Prostate gland (tissue), 2 donors: ENCODE results near the gene MSANTD2. TPM values are rescaled to one million over a fixed set of nuclear protein-coding genes. Genes with fewer than 3 reads are reported as not detected.
A peak's percentile ranks its signal among the peaks of the same experiment; 100 is the strongest.

Source experiments
- DNase-seq: peaks from one replicate; pipeline ENCODE4 v3.0.0-alpha.2; 2019; ENCODE audit warnings: low spot score
- H3K27ac ChIP-seq, 2 donors: fragments of 200-600 bp; sonication (generic); 2 replicates each; pipeline ENCODE4 v1.5.1; 2017 to 2019
- H3K27me3 ChIP-seq: fragments of 200-600 bp; sonication (generic); replicated peaks from 2 replicates; pipeline ENCODE4 v1.5.1; 2019; ENCODE audit not compliant: insufficient read depth
- H3K36me3 ChIP-seq, 2 donors: fragments of 200-600 bp; sonication (generic); 1 replicate in 1 of 2; 2 replicates in 1 of 2; pipeline versions ENCODE4 v1.5.1 to v1.8.1; 2017 to 2019
- H3K4me1 ChIP-seq: fragments of 200-600 bp; sonication (generic); replicated peaks from 2 replicates; pipeline ENCODE4 v1.5.1; 2019
- H3K4me3 ChIP-seq, 2 donors: fragments of 200-600 bp; sonication (generic); 2 replicates each; pipeline ENCODE4 v1.5.1; 2017 to 2019
- H3K9me3 ChIP-seq: fragments of 200-600 bp; sonication (generic); 2 replicates; pipeline ENCODE4 v1.5.1; 2017
- POLR2A ChIP-seq: fragments of 450-650 bp; IDR thresholded peaks from one replicate; pipeline ENCODE4 v1.6.1; 2016; ENCODE audit warnings: antibody characterized with exemption, mild to moderate bottlenecking
- POLR2AphosphoS5 ChIP-seq: sonication (generic); formaldehyde crosslinking; IDR thresholded peaks from one replicate; pipeline ENCODE4 v1.6.1; 2017; ENCODE audit warnings: antibody characterized with exemption
- WGBS: methylation state at CpG from one replicate; pipeline ENCODE4 v1.1.5; 2018; 5-methylcytosine and 5-hydroxymethylcytosine counted together
- intact Hi-C: fragments of 100-400 bp; cut with DNase I; formaldehyde crosslinking; loops from one replicate; pipeline ENCODE4 v1.14.2; 2022
- total RNA-seq, 2 donors: library from RNA; depleted of rRNA; stranded (reverse); fragments of >200 nt; gene quantifications; one replicate each; pipeline ENCODE4 v1.1.0, GENCODE V29; 2016
- TF ChIP-seq, protein P1 (sequence below), 4 experiments: fragments of 200-600 bp in 2 of 4; fragments of 450-650 bp in 2 of 4; sonication (generic) in 2 of 4; IDR thresholded peaks; 1 replicate in 3 of 4; 2 replicates in 1 of 4; pipeline ENCODE4 v1.5.1; 2016 to 2019; ENCODE audit warnings: antibody characterized with exemption in 4 of 4, mild to moderate bottlenecking in 2 of 4, moderate library complexity in 2 of 4

The MSANTD2 gene
- total RNA-seq, 2 donors from 2014 or later: 12.3 to 22.9 TPM

DNA sequence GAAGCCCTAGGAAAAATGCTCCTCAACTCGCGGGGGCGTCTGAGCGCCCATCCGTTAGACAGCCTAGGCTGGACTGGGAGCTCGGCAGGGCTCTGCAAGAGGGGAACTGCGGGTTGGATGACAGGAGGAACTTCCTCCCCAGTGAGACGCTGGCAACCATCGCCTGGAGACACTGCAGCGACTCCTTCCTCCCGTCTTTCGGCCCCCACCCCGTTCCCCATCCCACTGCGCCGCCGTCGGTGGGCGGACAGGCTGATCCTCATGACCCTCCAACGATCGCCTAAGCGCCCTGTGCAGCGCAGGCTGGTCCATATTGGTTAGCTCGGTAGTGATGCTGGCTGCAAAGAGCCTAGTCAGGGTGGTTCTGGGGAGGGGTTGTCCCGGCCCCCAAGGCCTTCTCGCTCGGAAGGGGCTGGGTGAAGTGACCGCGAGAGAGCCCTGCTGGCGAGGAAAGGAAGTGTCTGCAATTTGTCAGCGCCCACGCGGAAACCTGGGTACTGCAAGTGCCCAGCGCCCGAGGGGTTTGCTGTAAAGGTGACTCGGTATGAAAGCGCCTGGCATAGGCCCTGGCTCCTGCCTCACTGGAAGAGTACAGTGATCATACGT is 59.8 kb downstream of the MSANTD2 start:
- Histone ChIP-seq H3K36me3 (no peaks in the 10 kb centered on the region), H3K27ac (no peak overlapping the region), H3K4me1 (no peaks in the 10 kb centered on the region), H3K9me3 (no peaks in the 10 kb centered on the region), H3K27me3 (no peaks in the 10 kb centered on the region), H3K4me3 (peak overlapping the region; percentile 36 to 40)
- intact Hi-C loops: no loop called here
- WGBS: 2% methylated on average over 37 of the region's 37 CpGs
- DNase-seq: no peak
- TF ChIP-seq POLR2A: no peak
- no peak for TF ChIP-seq POLR2AphosphoS5
- TF ChIP-seq, protein P1, sequence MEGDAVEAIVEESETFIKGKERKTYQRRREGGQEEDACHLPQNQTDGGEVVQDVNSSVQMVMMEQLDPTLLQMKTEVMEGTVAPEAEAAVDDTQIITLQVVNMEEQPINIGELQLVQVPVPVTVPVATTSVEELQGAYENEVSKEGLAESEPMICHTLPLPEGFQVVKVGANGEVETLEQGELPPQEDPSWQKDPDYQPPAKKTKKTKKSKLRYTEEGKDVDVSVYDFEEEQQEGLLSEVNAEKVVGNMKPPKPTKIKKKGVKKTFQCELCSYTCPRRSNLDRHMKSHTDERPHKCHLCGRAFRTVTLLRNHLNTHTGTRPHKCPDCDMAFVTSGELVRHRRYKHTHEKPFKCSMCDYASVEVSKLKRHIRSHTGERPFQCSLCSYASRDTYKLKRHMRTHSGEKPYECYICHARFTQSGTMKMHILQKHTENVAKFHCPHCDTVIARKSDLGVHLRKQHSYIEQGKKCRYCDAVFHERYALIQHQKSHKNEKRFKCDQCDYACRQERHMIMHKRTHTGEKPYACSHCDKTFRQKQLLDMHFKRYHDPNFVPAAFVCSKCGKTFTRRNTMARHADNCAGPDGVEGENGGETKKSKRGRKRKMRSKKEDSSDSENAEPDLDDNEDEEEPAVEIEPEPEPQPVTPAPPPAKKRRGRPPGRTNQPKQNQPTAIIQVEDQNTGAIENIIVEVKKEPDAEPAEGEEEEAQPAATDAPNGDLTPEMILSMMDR (IDR thresholded peaks at IDR 0.05): peak in 1 of 4 experiments; percentile 50

DNA sequence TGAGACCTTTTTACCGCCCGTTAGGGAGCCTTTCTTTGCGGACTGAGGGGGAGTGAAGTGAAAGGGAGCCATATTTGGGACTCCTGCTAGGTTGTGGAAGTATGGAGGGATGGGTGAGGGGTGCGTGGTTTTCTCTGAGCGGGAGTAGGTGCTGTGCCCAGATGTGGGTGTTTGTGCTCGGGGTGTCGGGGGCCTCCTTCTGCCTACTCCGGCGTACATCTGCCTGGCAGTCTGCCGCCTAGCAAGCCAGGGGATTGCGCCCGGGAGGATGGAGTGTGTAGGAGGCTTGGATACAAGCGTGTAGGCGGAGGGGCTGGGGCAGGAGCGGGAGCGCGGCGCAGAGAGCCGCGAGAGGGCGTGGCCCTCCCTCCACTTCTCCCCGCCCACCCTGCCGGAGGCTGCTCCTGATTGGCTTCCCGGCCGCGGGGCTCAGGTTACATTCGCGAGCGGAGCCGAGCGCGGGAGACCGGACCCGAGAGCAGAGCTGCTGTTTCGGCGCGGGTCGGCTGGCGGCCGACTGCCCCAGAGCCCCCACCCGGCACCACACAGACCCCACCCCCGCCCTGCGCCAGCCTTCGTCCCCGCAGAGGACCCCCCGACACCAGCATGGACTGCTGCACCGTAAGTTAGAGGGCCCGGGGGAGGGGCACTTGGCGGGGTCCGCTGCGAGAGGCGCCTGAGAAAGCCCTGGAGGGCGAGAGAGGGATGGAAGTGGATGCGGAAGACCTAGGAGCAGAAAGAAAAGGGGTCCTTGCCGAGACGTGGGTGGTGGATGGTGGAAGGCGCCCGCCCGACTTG is 60.5 kb downstream of the MSANTD2 start, which contains the start of gene NRGN:
TSS of gene NRGN (plus strand) at position 464 of the 798 bp plus-strand sequence. CDS start at position 607, 143 bp downstream.
- Histone ChIP-seq H3K27ac (no peak within 1 kb of the TSS), H3K9me3 (no peaks in the 10 kb centered on the region), H3K27me3 (no peaks in the 10 kb centered on the region), H3K36me3 (no peaks in the 10 kb centered on the region), H3K4me1 (no peaks in the 10 kb centered on the region), H3K4me3 (peak within 1 kb of the TSS; percentile 36 to 40)
- intact Hi-C loops: no loop called here
- WGBS: 2% methylated on average over 40 of the region's 59 CpGs
- DNase-seq: peak; percentile 90
- TF ChIP-seq POLR2AphosphoS5: peak; percentile 62
- TF ChIP-seq, protein P1 (IDR thresholded peaks at IDR 0.05): peak in 1 of 4 experiments; percentile 7
- no peak for TF ChIP-seq POLR2A

- TF ChIP-seq, protein P1 (IDR thresholded peaks at IDR 0.05): no peak
- no peak for TF ChIP-seq POLR2A
- no peak for TF ChIP-seq POLR2AphosphoS5
- H3K27ac ChIP-seq: no peak overlapping the region
- no peak for DNase-seq
- H3K4me1 ChIP-seq: no peaks in the 10 kb centered on the region
- no peaks in the 10 kb centered on the region for H3K9me3 ChIP-seq
- intact Hi-C loops: no loop called here
- H3K36me3 ChIP-seq: no peaks in the 10 kb centered on the region
- no peaks in the 10 kb centered on the region for H3K27me3 ChIP-seq
- WGBS: 67% methylated on average over 21 of the region's 21 CpGs
- no peak overlapping the region for H3K4me3 ChIP-seq
Observed at GRCh38 chr11:124738713-124739478, 61.3 kb downstream of the MSANTD2 start.

- TF ChIP-seq, protein P1 (IDR thresholded peaks at IDR 0.05): no peak
- TF ChIP-seq POLR2AphosphoS5 (no peak), POLR2A (no peak)
- Histone ChIP-seq H3K9me3 (no peaks in the 10 kb centered on the region), H3K4me1 (no peaks in the 10 kb centered on the region), H3K4me3 (no peak overlapping the region), H3K36me3 (no peaks in the 10 kb centered on the region), H3K27ac (no peak overlapping the region), H3K27me3 (no peaks in the 10 kb centered on the region)
- intact Hi-C loops: no loop called here
- 88% methylated on average over 6 of the region's 7 CpGs for WGBS
- no peak for DNase-seq
Observed at GRCh38 chr11:124737638-124738305, 62.4 kb downstream of the MSANTD2 start.
